ENCODE data around the gene PTS. TPM values are rescaled to one million over a fixed set of nuclear protein-coding genes. Genes with fewer than 3 reads are reported as not detected.

Gene PTS
- total and polyA plus RNA-seq, 4 donors, result 11.3 to 106 (median 49.5) TPM

DNA sequence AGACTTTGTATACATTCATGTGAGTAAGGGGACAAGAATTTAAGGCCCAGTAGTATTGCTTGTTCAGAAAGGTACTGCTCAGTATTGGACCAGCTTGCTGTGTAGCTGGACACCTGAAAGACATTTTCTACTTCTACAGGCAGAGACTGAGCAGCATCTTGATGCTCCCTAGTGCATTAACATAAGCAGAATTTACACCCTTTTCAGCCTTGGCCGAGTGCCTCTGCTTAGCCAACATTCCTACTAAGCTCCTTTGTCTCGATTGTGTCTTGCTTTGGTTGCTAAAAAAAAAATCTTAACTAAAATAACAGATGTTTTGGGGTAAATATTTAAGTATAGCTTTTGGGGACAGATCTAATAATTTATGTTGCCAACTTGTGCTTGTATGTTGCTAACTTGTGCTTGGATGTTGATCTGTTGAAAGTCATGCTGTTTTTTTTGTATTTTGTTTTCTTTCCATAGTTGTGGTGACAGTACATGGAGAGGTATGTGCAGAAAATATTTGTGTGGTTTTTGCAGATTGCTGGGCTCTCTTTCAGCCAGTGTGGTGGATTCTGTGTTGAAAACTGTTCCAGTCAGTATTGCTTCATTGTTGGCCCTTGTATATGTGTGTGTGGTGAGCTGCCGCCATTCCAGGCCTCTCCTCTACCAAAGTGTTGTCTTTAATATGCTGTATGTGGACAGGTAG is 3.7 kb downstream of the PTS start:
- H3K4me3 ChIP-seq (ENCODE audit: low read depth in 1 of 3, low read length in 3 of 3), result no peak overlapping the region
- H3K4me1 ChIP-seq (ENCODE audit: control insufficient read depth in 4 of 4, insufficient read depth in 4 of 4, low read length in 3 of 4), result peaks cover 6 to 17% (median 6%) of the 10 kb centered on the region in 4 donors
- peaks cover 10 to 54% (median 33%) of the 10 kb centered on the region in 4 donors for H3K36me3 ChIP-seq (ENCODE audit: control insufficient read depth in 4 of 4, insufficient read depth in 3 of 4, low read depth in 1 of 4, low read length in 3 of 4)
- TF ChIP-seq, protein P1, sequence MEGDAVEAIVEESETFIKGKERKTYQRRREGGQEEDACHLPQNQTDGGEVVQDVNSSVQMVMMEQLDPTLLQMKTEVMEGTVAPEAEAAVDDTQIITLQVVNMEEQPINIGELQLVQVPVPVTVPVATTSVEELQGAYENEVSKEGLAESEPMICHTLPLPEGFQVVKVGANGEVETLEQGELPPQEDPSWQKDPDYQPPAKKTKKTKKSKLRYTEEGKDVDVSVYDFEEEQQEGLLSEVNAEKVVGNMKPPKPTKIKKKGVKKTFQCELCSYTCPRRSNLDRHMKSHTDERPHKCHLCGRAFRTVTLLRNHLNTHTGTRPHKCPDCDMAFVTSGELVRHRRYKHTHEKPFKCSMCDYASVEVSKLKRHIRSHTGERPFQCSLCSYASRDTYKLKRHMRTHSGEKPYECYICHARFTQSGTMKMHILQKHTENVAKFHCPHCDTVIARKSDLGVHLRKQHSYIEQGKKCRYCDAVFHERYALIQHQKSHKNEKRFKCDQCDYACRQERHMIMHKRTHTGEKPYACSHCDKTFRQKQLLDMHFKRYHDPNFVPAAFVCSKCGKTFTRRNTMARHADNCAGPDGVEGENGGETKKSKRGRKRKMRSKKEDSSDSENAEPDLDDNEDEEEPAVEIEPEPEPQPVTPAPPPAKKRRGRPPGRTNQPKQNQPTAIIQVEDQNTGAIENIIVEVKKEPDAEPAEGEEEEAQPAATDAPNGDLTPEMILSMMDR (IDR thresholded peaks at IDR 0.05; ENCODE audit: low read depth, low read length, missing input control), result no peak
- TF ChIP-seq TAF1 (conservative IDR thresholded peaks at IDR 0.05) (no peak), RAD21 (IDR thresholded peaks at IDR 0.05) (no peak), ZBTB33 (IDR thresholded peaks at IDR 0.05) (no peak), HNF4G (IDR thresholded peaks at IDR 0.05) (no peak), NR2F2 (IDR thresholded peaks at IDR 0.05) (no peak), FOXA2 (IDR thresholded peaks at IDR 0.05) (no peak), HNF4A (conservative IDR thresholded peaks at IDR 0.05) (no peak), JUND (IDR thresholded peaks at IDR 0.05) (no peak), GABPA (IDR thresholded peaks at IDR 0.05 in 1 of 2, conservative IDR thresholded peaks at IDR 0.05 in 1 of 2) (no peak), ATF3 (IDR thresholded peaks at IDR 0.05) (no peak), FOXA1 (IDR thresholded peaks at IDR 0.05) (no peak)
- H3K27me3 ChIP-seq (ENCODE audit: control insufficient read depth in 4 of 4, insufficient read depth in 4 of 4, low read length in 3 of 4), result no peaks in the 10 kb centered on the region
- H3K9ac ChIP-seq (ENCODE audit: low read depth in 1 of 2, low read length in 2 of 2), result no peak overlapping the region
- H3K27ac ChIP-seq (ENCODE audit: low read depth in 1 of 2, low read length in 2 of 2), result no peak overlapping the region
- no peak for DNase-seq (ENCODE audit: low spot score)
- H3K9me3 ChIP-seq (ENCODE audit: control insufficient read depth in 4 of 4, low read length in 3 of 4), result no peaks in the 10 kb centered on the region
- WGBS, result 83% methylated on average over 3 of the region's 3 CpGs

- no peak overlapping the region for H3K4me3 ChIP-seq (ENCODE audit: low read depth in 1 of 3, low read length in 3 of 3)
- no peak overlapping the region for H3K9ac ChIP-seq (ENCODE audit: low read depth in 1 of 2, low read length in 2 of 2)
- no peaks in the 10 kb centered on the region for H3K9me3 ChIP-seq (ENCODE audit: control insufficient read depth in 4 of 4, low read length in 3 of 4)
- WGBS, result 65% methylated on average over 2 of the region's 2 CpGs
- H3K36me3 ChIP-seq (ENCODE audit: control insufficient read depth in 4 of 4, insufficient read depth in 3 of 4, low read depth in 1 of 4, low read length in 3 of 4), result peaks cover 10 to 71% (median 46%) of the 10 kb centered on the region in 4 donors
- H3K4me1 ChIP-seq (ENCODE audit: control insufficient read depth in 4 of 4, insufficient read depth in 4 of 4, low read length in 3 of 4), result peaks cover 6 to 15% (median 6%) of the 10 kb centered on the region in 4 donors
- TF ChIP-seq HNF4A (conservative IDR thresholded peaks at IDR 0.05) (peak in 1 of 2 donors; percentile 26), MAX (IDR thresholded peaks at IDR 0.05) (no peak)
- no peak overlapping the region for H3K27ac ChIP-seq (ENCODE audit: low read depth in 1 of 2, low read length in 2 of 2)
- H3K27me3 ChIP-seq (ENCODE audit: control insufficient read depth in 4 of 4, insufficient read depth in 4 of 4, low read length in 3 of 4), result no peaks in the 10 kb centered on the region
- no peak for DNase-seq (ENCODE audit: low spot score)
Measured at GRCh38 chr11:112231952-112232351, 5.7 kb downstream of the PTS start.

All from liver (tissue), 9 donors.